Measurements from ENCODE around the gene PLXNA4.

DNA sequence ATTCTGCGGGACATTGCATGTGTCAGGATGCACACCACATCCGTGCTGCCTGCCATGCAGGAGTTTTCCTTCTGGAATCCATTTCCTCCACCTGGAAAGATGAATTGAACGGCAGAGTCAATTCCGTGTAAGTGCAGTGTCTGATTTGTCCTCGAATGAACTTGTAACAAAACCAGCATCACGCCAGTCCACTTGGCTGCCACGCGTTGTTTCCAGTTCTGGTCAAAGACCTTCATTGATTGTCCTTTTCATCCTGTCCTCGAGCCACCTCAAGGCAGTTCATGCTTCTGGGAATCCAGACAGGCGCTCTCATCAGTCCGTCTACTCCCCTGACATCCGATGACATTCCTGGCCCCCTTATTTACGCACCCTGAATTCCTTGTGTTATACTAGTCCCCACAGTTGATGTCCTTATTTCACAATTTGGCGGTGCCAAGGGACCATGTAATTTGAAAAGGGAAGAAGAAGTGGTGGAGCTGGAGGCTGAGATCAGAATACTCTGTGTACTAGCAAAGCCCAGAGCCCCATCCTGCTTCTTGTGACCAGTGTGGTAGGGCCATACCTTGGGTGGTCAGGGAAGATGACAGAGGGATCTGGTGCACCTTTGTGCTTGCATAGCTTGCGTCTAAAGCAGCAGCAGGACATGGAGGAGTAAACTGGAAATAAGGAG is 502.2 kb downstream of the PLXNA4 start:
- TF ChIP-seq, protein P1, sequence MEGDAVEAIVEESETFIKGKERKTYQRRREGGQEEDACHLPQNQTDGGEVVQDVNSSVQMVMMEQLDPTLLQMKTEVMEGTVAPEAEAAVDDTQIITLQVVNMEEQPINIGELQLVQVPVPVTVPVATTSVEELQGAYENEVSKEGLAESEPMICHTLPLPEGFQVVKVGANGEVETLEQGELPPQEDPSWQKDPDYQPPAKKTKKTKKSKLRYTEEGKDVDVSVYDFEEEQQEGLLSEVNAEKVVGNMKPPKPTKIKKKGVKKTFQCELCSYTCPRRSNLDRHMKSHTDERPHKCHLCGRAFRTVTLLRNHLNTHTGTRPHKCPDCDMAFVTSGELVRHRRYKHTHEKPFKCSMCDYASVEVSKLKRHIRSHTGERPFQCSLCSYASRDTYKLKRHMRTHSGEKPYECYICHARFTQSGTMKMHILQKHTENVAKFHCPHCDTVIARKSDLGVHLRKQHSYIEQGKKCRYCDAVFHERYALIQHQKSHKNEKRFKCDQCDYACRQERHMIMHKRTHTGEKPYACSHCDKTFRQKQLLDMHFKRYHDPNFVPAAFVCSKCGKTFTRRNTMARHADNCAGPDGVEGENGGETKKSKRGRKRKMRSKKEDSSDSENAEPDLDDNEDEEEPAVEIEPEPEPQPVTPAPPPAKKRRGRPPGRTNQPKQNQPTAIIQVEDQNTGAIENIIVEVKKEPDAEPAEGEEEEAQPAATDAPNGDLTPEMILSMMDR (IDR thresholded peaks at IDR 0.05 in 4 of 5, conservative IDR thresholded peaks at IDR 0.05 in 1 of 5), result no peak
- no peak for TF ChIP-seq POLR2A (IDR thresholded peaks at IDR 0.05)
